ENCODE results near the gene TANGO6.

Gene TANGO6

DNA sequence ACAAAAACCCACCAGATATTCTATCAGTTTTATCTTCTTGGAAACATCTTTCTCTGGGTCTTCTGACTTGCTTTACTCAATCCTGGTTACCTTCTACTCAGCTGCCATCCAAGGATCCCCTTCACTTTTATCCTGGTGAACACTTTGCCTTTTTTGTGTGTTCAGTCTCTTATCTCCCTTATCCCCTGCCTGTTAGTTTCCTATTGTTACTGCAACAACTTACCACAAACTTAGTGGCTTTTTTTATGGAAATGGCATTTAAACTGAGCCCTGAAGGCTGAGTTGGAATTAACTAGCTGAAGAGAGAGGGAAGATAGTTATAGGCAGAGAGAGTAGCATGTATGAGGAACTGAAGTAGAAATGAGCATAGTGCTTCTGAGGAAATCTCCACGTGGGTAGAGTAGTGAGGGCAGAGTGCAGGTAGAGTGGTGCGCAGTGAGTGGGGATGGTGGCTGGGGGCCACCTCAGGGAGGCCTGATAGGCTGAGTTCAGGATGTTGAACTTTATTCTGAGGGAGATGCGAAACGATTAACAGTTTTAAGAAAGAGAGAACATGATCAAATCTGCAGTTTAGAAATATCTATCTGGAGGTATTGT is 26.3 kb downstream of the TANGO6 start:
- DNase-seq = no peak

DNA sequence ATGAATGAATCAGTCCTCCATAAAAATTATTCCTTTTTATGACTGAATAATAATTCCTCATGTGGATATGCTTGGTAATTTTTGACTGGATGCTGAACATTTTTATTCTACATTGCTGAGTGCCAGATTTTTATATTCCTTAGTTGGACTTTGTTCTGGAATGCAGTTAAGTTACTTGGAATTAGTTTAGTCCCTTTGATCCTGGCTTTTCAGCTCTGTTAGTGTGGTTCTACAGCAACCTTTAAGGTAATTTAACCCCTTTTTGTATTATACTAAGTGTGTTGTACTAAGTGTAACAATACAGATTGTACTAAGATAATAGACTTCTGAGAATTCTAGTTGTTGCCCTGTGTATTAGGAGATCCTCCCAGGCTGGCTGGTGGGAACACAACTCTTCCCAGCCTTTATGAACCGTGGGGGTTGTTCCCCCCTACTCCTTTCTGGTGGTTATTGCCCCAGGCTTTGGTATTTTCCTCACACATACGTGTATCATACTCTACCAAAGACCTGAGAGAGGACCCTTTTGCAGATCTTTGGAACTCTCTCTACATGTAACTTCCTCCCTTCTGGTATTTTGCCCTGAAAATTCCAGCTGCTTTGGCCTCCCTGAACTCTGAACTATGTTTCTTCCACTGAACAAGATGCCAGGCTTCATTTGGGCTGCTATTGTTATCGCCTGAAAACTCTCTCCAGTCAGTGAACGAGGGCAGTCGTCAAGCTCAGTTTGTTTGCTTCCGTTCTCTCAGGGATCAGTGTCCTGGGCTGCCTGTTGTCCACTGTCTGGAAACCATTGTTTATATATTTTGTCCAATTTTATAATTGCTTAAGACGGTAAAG is 30.5 kb downstream of the TANGO6 start:
- DNase-seq = no peak

DNA sequence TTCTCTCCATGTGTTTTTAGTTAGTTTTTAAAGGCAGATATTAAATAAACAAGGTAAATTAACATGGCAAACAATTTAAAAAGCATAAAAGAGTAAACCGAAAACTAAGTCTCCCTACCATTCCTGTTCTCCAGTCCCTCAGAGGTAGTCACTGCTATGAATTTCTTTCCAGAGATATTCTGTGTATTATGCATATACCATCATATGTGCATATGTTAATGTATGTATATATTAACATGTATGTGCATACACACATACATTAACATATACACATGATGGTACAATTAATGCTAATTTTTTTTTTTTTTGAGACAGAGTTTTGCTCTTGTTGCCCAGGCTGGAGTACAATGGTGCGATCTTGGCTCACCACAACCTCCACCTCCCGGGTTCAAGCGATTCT is 32.5 kb downstream of the TANGO6 start:
- no peak for DNase-seq

- no peak for DNase-seq
Observed at GRCh38 chr16:68883685-68884084, 40.4 kb downstream of the TANGO6 start.

DNA sequence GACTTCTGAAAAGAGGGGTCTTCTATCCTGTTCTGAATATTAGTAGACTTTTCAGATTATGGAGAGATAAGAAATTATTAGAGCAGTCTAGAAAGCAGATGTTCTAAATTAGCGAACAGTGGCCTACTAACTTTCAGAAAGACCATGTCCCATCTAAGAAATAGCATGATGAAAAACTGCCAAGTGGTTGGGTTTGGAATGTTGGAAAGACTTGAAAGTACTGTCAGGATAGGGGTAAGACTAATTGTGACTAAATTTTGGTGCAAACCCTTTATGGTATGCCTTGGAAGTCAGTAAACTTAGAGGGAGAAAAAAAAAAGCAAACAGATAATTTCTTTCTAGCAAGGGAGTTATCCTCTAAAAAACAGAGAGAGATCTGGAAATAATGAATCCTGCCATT is 41.1 kb downstream of the TANGO6 start:
- no peak for DNase-seq

GRCh38 chr16:68884861-68885720 is 41.8 kb downstream of the TANGO6 start:
- no peak for DNase-seq

- DNase-seq = no peak
Observed at GRCh38 chr16:68887107-68887506, 43.8 kb downstream of the TANGO6 start.

DNA sequence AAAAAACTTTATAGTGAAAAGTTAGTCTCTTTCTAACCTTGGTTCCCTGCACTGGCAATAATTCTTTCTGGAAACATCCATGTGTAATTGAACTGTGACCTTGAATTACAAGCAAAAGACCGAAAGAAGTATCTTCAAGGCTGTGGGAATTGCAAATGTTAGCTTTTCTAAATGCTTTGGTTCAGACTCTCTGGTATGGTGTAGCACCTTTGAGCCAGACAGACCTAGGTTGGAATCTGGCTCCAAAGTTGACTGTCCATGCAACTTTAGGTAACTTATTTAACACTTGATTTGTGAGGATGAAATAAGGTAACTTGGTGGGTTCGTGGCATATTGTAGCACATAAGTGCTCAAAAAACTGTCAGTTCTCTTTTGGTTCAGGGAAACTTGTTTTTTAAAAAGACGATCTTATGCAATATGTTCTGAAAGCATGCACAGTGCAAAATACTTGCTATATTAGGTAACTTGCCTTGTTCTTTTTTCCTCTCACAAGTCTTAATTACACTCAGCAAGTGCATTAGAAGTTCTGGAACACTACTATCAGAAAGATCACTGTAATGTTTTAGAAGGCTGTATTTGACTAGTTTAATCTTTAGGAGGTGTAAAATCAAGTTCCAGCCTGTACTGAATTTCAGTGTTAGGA is 46.3 kb downstream of the TANGO6 start:
- peak in 1 of 4 experiments; percentile 24 for DNase-seq

DNA sequence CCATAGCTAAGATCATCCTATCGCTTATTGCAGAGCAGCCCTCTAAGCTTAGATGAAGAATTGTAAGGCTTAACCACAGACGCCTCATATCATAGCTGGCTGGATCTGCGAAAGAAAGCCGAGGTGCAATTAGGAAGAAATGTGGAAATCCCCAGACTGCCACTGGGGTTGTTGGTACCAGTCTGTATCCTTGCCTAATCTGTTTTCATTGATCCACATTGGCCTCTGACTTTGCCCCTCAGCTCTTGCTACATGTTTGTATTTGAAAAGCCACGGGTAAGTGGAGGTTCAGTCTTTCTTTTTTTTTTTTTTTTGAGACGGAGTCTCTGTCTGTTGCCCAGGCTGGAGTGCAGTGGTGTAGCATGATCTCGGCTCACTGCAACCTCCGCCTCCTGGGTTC is 48.9 kb downstream of the TANGO6 start:
- DNase-seq = no peak

DNA sequence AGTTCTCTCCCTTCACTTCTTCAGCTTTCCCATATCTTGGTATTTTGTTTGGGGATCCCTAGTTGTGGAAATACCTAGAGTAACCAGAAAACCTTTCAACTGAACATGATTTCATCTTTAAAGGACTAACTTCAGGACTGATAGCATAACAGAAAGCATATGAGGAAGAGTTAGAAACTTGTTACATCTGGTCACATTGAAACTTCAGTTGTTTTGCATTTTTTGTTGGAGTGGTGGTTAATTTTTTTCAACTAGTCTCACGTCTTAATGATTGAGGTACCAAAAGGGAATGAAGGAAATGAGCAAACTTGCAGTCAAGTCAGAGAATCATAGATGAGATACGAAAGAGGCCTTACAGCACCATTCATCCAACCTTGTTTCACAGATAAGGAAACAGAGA is 49.6 kb downstream of the TANGO6 start:
- no peak for DNase-seq

GRCh38 chr16:68893710-68894705 is 50.7 kb downstream of the TANGO6 start:
- DNase-seq = peak in 2 of 4 experiments; percentile 9 to 11

DNA sequence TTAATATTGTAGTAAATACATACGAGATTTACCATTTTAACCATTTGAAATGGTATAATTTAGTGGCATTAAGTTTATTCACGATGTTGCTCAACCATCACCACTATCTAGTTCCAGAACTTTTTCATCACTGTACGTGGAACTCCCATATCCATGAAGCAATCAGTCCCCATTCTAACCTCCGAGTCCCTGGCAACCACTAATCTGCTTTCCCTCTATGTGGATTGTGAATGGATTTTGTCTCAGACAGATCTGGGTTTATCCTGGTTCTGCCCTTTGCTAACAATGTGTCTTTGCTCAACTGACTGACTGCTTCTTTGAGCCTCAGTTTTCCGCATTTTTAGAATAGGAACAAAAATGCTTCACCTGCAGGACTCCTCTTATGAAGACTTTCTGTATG is 51.4 kb downstream of the TANGO6 start:
- no peak for DNase-seq

- DNase-seq = no peak
Observed at GRCh38 chr16:68898026-68898425, 54.7 kb downstream of the TANGO6 start.

DNA sequence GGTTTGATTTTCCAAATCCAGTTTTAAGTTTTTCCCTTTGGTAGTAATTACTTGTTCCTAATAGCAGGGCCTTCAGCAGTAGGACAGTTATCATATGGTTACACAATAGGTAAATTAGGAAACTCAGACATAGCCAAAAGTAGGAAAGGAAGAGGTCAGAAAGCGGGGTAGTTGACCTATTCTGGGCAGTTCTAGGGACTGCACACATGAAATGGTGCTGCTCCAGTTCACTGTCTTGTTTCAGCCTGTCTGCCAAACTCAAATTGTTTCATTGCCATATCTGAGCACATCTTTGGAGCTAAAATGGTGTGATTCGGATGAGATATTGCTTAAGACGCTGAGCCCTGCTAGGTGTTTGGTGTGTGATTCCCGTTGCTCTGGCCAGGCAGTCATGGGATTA is 56.7 kb downstream of the TANGO6 start:
- DNase-seq = peak in 1 of 4 experiments; percentile 7

DNA sequence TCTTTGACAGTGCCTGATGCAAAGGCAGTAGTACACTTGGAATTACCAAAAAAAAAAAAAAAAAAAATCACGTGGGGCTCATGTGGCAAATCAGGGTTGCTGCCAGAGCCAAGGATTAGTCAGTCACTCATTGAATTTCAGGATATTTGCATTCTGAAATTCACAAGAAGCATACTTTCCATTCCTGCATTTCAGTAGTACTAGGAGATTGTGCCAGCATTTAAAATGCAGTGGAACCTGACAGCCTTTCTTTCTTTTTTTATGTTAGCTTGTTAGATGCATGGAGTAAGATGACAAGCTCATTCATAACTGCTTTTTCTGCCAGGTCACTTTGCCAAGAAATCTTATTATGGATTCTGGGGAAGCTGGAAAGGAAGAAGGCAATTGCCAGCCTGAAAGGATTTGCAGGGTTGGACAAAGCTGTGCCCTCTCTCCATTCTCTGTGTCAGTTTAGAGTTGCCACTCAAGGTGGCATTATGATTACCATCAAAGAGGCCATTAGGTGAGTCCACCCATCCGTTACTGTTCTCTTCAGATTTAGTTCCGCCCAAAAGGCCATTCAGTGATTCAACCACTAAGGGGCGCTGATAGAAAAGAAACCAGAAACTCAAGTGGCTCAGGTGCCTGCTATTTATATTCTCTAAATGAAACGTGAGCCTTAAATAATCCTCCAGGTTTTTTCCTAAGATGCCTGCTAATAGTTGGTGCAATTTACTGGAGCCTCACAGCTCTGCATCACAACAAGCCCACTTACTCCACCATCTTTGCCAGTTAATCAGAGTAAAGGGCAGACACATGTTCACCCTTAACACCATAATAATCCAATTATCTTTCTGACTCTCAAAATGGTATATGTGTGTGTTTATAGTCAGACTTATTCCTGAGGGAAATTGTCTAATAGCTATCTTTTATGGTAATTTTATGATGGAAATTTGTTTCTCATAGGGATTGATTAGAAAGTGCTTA is 59.0 kb downstream of the TANGO6 start:
- DNase-seq = peak; percentile 8 to 38 (median 22)

- DNase-seq = no peak
Observed at GRCh38 chr16:68902969-68903345, 59.6 kb downstream of the TANGO6 start.

DNA sequence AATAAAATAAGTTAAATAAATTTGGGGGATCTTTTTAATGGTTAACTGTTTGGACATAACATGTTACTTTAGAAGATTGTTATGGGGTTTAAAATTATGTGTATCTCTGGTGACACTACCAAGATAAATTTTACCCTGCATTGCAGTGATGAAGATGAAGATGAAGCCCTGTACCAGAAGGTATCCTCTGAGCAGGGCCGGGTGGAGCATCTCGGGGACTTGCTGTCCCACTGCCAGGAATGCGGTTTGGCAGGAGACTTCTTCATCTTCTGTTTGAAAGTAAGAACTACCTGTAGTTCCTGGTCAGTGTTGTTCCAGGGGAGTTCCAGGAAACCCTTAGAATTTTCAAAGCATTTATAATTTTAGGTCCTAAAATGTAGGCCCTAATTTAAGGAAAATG is 64.0 kb downstream of the TANGO6 start:
- DNase-seq = no peak

DNA sequence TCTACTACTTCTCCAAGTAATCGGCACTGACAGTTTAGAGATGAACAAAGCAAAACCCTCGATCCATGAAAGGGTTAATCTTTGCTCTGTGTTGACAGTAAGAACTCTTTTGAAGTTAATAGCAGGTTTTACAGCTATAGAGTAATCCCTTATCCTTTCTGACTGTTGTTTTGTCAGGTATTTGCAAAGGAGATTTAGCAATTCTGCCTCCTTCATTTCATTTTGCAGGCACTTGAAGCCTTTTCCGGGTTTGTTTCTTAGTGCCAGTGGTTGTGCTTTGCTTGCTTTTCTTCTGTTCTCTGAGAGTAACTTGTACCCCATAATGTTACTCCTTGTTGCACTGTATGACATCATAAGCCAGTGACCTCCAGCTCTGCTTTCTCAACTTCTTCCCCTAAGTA is 64.5 kb downstream of the TANGO6 start:
- peak in 1 of 4 experiments; percentile 4 for DNase-seq

- DNase-seq = no peak
Observed at GRCh38 chr16:68909099-68909733, 65.9 kb downstream of the TANGO6 start.

DNA sequence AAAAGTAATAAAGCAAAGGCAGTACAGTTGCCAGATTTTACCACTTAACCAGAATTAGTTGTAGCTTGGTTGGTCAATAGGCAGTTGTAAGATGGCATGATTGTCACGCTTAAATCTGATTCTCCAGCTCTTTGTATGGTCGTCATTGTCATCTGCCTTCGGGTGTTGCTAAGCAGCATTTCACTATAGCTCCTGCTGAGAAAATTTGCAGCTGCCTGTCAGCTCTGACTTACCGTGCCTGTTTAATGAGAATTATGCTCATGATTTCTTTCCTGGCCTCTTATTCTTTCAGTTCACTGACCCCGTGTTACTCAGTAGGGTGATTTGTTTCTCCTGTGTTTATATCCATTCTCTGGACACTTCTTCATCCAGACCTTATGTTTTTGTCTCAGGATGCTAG is 66.7 kb downstream of the TANGO6 start:
- no peak for DNase-seq

Measured in suppressor macrophage (primary cell).